ENCODE measurements around the gene IRF4. TPM values are rescaled to one million over a fixed set of nuclear protein-coding genes. Genes with fewer than 3 reads are reported as not detected.

IRF4 gene
- total and polyA plus RNA-seq, 4 donors, result 0.85 to 5.0 (median 2.9) TPM

GRCh38 chr6:343226-343935, 48.2 kb upstream of the IRF4 start:
- Histone ChIP-seq H3K4me3 (no peak overlapping the region), H3K9ac (ENCODE audit: insufficient read depth in 1 of 2, low read length in 2 of 2) (no peak overlapping the region), H3K9me3 (ENCODE audit: control insufficient read depth in 4 of 4, insufficient read depth in 3 of 4, low read length in 3 of 4) (peaks cover 0 to 2% (median 0%) of the 10 kb centered on the region in 4 donors), H3K27ac (ENCODE audit: low read depth in 1 of 2, low read length in 1 of 2) (no peak overlapping the region), H3K36me3 (ENCODE audit: control insufficient read depth in 4 of 4, insufficient read depth in 4 of 4, low read length in 4 of 4) (peaks cover 0 to 10% (median under 1%) of the 10 kb centered on the region in 4 donors), H3K4me1 (ENCODE audit: control insufficient read depth in 5 of 5, insufficient read depth in 5 of 5, low read length in 5 of 5) (peaks cover 0 to 11% (median 4%) of the 10 kb centered on the region in 5 donors), H3K27me3 (ENCODE audit: control insufficient read depth in 3 of 3, insufficient read depth in 3 of 3, low read length in 2 of 3) (no peaks in the 10 kb centered on the region)
- no peak for ATAC-seq (ENCODE audit: insufficient read depth, low FRiP score)
- no peak for DNase-seq
- WGBS, 2 donors, result 86 to 87% methylated on average over 10 of the region's 10 CpGs
- no peak for TF ChIP-seq CTCF (IDR thresholded peaks at IDR 0.05; ENCODE audit: control extremely low read depth, extremely low read depth)

GRCh38 chr6:343960-344815, 47.4 kb upstream of the IRF4 start:
- H3K9ac ChIP-seq (ENCODE audit: insufficient read depth in 1 of 2, low read length in 2 of 2), result no peak overlapping the region
- no peak for DNase-seq

GRCh38 chr6:344816-345340, 46.7 kb upstream of the IRF4 start:
- Histone ChIP-seq H3K27me3 (ENCODE audit: control insufficient read depth in 3 of 3, insufficient read depth in 3 of 3, low read length in 2 of 3) (no peaks in the 10 kb centered on the region), H3K9ac (ENCODE audit: insufficient read depth in 1 of 2, low read length in 2 of 2) (no peak overlapping the region), H3K27ac (ENCODE audit: low read depth in 1 of 2, low read length in 1 of 2) (no peak overlapping the region), H3K9me3 (ENCODE audit: control insufficient read depth in 4 of 4, insufficient read depth in 3 of 4, low read length in 3 of 4) (peaks cover 0 to 5% (median 0%) of the 10 kb centered on the region in 4 donors), H3K4me3 (no peak overlapping the region), H3K36me3 (ENCODE audit: control insufficient read depth in 4 of 4, insufficient read depth in 4 of 4, low read length in 4 of 4) (peaks cover 0 to 19% (median 2%) of the 10 kb centered on the region in 4 donors), H3K4me1 (ENCODE audit: control insufficient read depth in 5 of 5, insufficient read depth in 5 of 5, low read length in 5 of 5) (peaks cover 0 to 4% (median 0%) of the 10 kb centered on the region in 5 donors)
- 81 to 84% methylated on average over 8 of the region's 8 CpGs for WGBS, 2 donors
- TF ChIP-seq CTCF (IDR thresholded peaks at IDR 0.05; ENCODE audit: control extremely low read depth, extremely low read depth), result no peak
- ATAC-seq (ENCODE audit: insufficient read depth, low FRiP score) (no peak), DNase-seq (no peak)

More at GRCh38 chr6:343960-344815, 47.4 kb upstream of the IRF4 start:
- peaks cover 0 to 5% (median 0%) of the 10 kb centered on the region in 4 donors for H3K9me3 ChIP-seq (ENCODE audit: control insufficient read depth in 4 of 4, insufficient read depth in 3 of 4, low read length in 3 of 4)
- H3K27ac ChIP-seq (ENCODE audit: low read depth in 1 of 2, low read length in 1 of 2), result no peak overlapping the region
- no peak for ATAC-seq (ENCODE audit: insufficient read depth, low FRiP score)
- TF ChIP-seq CTCF (IDR thresholded peaks at IDR 0.05; ENCODE audit: control extremely low read depth, extremely low read depth), result no peak
- 87 to 92% methylated on average over 20 of the region's 20 CpGs for WGBS, 2 donors
- no peak overlapping the region for H3K4me3 ChIP-seq
- H3K27me3 ChIP-seq (ENCODE audit: control insufficient read depth in 3 of 3, insufficient read depth in 3 of 3, low read length in 2 of 3), result no peaks in the 10 kb centered on the region
- H3K4me1 ChIP-seq (ENCODE audit: control insufficient read depth in 5 of 5, insufficient read depth in 5 of 5, low read length in 5 of 5), result peaks cover 0 to 5% (median 0%) of the 10 kb centered on the region in 5 donors
- H3K36me3 ChIP-seq (ENCODE audit: control insufficient read depth in 4 of 4, insufficient read depth in 4 of 4, low read length in 4 of 4), result peaks cover 0 to 16% (median 2%) of the 10 kb centered on the region in 4 donors

Data from lung (tissue), 12 donors.